ENCODE results near the gene CDH11.

- no peak for TF ChIP-seq POLR2A (IDR thresholded peaks at IDR 0.05)
- no peak for TF ChIP-seq CTCF (IDR thresholded peaks at IDR 0.05)
Observed at GRCh38 chr16:65118871-65119270, 3.0 kb downstream of the CDH11 start.
